ENCODE data around the gene LAMTOR5.

DNA sequence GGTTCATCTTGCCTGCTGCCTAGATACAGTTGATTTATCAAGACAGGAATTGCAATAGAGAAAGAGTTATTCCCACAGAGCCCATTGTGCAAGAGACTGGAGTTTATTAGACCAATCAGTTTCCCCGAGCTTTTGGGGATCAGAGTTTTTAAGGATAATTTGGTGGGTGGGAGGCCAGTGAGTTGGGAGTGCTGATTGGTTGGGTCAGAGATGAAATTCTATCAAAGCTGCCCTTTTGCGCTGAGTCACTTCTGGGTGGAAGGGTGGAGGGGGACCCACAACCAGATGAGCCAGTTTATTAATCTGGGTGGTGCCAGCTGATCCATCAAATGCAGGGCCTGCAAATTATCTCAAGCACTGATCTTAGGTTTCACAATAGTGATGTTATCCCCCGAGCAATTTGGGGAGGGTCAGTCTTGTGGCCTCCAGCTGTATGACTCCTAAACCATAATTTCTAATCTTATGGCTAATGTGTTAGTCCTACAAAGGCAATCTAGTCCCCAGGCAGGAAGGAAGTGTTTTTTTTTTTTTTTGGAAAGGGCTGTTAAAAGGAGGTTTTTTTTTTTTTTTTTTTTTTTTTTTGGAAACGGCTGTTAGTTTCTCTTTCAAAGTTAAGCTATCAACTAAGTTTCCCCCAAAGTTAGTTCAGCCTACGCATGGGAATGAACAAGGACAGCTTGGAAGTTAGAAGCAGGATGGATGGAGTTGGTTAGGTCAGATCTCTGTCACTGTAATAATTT, 24.1 kb downstream of the LAMTOR5 start:
- TF ChIP-seq FOXP2 (optimal IDR thresholded peaks at IDR 0.05; ENCODE audit: control extremely low read depth, extremely low read length, insufficient read depth) (no peak), EZH2 (IDR thresholded peaks at IDR 0.05) (no peak), POLR2AphosphoS5 (IDR thresholded peaks at IDR 0.05; ENCODE audit: borderline replicate concordance, low read depth, low read length) (no peak)

Data from SK-N-MC (cell line).